ENCODE results near the gene INSIG1.

INSIG1 gene

DNA sequence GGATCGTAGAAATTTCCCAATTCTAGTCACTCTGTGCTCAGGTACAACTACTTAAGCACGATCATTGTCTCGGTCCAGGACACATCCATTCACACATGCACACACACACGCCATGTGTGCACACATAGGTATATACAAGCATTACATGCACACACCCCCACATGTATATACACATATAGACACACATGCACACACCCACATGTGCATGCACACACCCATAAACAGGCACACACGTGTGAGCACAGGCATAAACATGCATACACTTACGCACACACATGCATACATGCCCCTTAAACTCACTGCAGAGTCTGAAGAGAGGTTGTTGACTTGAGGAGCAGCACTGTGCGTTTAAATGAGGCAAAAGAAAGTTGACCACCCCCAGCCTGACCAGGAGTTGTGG is 32.5 kb upstream of the INSIG1 start:
- TF ChIP-seq, protein P1, sequence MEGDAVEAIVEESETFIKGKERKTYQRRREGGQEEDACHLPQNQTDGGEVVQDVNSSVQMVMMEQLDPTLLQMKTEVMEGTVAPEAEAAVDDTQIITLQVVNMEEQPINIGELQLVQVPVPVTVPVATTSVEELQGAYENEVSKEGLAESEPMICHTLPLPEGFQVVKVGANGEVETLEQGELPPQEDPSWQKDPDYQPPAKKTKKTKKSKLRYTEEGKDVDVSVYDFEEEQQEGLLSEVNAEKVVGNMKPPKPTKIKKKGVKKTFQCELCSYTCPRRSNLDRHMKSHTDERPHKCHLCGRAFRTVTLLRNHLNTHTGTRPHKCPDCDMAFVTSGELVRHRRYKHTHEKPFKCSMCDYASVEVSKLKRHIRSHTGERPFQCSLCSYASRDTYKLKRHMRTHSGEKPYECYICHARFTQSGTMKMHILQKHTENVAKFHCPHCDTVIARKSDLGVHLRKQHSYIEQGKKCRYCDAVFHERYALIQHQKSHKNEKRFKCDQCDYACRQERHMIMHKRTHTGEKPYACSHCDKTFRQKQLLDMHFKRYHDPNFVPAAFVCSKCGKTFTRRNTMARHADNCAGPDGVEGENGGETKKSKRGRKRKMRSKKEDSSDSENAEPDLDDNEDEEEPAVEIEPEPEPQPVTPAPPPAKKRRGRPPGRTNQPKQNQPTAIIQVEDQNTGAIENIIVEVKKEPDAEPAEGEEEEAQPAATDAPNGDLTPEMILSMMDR (IDR thresholded peaks at IDR 0.05; ENCODE audit: control insufficient read depth, extremely low read depth, insufficient read depth): no peak
- H3K4me3 ChIP-seq (ENCODE audit: low read depth, low read length): no peak overlapping the region
- DNase-seq (ENCODE audit: low read depth): no peak

DNA sequence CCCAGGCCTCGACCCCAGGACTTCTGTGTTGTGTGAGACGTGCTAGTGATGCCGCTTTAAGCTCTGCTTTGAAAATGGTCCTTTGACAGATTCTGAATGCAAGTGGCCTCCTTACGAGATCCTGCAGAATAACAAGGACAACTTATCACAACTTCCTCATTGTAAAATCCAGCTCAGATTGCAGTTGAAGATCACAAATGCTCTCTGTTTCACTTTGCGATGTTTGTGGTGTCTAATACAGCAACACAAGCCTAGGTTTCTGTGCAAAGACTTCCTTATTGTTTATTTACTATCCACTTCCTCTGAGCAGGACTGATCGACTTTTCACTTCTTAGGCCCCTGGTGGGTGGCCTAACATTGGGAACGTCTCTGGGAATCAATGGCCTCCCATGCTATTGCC is 31.7 kb upstream of the INSIG1 start:
- DNase-seq (ENCODE audit: low read depth): no peak
- TF ChIP-seq, protein P1 (IDR thresholded peaks at IDR 0.05; ENCODE audit: control insufficient read depth, extremely low read depth, insufficient read depth): no peak

DNA sequence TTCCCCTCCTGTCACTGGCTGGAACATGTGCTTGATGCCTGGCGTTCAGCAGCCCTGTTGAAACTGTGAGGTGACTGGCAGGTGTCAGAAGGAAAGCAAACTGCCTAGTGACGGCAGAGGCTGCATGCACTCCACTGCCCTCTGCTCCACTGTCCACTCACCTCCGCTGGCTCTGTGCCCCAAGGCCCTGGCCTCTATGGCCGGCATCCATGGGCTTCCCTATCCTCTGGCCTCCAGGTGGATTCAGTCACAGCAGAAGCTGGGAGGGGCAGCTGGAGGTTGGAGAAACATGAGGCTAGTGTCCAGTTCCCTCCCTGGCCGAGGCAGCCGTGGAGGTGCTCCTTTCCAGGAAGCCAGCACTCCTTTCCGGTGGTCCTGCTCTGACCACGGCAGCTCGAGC is 31.2 kb upstream of the INSIG1 start:
- TF ChIP-seq, protein P1 (IDR thresholded peaks at IDR 0.05; ENCODE audit: control insufficient read depth, extremely low read depth, insufficient read depth): no peak
- H3K4me3 ChIP-seq (ENCODE audit: low read depth, low read length): no peak overlapping the region
- DNase-seq (ENCODE audit: low read depth): no peak

More for the DNA sequence above, 31.7 kb upstream of the INSIG1 start:
- H3K4me3 ChIP-seq (ENCODE audit: low read depth, low read length): no peak overlapping the region

DNA sequence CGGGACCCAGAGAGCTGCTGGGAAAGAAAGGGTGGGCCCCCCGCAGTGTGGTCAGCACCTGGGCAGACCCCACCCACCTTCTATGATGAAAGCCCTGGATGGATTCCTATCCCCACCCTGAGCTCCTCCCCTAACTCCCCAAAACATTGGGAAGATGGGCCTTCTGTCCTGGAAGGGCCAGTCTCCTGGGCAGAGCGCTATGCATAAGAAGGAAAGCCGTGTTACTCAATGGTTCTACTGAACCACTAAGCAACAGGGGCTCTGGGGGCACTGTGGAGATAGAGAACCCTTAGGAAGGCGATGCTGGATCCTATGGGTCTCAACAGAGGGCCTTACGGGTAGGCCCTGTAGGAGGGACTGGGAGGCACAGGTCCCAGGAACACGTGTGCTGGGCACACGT is 30.7 kb upstream of the INSIG1 start:
- no peak overlapping the region for H3K4me3 ChIP-seq (ENCODE audit: low read depth, low read length)
- DNase-seq (ENCODE audit: low read depth): no peak
- TF ChIP-seq, protein P1 (IDR thresholded peaks at IDR 0.05; ENCODE audit: control insufficient read depth, extremely low read depth, insufficient read depth): no peak

DNA sequence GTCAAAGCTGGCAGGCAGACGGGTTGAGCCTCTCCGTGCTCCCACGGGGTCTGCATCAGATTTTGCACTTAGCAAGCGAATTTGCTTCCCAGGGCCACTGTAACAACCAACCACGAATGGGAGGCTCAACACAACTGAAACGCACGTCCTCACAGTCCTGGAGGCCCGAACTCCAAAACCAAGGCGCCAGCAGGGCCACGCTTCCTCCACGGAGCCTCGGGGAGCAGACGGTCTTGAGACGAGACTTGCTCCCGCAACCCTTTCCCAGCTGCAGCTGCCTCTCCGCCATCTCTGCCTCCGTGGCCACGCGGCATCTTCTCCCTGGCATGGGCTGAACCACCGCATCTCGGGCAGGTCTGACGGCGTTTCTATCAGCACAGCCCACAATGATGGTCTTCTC is 30.2 kb upstream of the INSIG1 start:
- DNase-seq (ENCODE audit: low read depth): no peak
- no peak overlapping the region for H3K4me3 ChIP-seq (ENCODE audit: low read depth, low read length)
- TF ChIP-seq, protein P1 (IDR thresholded peaks at IDR 0.05; ENCODE audit: control insufficient read depth, extremely low read depth, insufficient read depth): no peak

DNA sequence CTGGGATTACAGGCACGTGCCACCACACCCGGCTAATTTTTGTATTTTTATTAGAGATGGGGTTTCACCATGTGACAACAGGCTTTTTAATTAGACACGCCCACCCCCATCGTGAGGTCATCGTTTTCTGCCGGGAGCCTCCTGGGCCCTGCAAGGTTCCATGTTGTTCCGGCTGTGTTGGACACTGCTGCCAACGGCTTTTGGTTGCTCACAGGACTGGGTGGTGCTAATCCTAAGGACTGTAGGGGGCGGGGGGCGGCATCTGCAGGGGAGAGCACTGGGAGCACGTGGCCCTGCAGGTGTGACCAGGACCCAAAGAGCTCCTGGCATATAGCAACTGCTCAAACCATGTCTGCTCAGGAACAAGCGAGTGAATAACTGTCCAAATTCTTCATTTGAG is 29.5 kb upstream of the INSIG1 start:
- no peak for DNase-seq (ENCODE audit: low read depth)
- H3K4me3 ChIP-seq (ENCODE audit: low read depth, low read length): no peak overlapping the region
- TF ChIP-seq, protein P1 (IDR thresholded peaks at IDR 0.05; ENCODE audit: control insufficient read depth, extremely low read depth, insufficient read depth): no peak

DNA sequence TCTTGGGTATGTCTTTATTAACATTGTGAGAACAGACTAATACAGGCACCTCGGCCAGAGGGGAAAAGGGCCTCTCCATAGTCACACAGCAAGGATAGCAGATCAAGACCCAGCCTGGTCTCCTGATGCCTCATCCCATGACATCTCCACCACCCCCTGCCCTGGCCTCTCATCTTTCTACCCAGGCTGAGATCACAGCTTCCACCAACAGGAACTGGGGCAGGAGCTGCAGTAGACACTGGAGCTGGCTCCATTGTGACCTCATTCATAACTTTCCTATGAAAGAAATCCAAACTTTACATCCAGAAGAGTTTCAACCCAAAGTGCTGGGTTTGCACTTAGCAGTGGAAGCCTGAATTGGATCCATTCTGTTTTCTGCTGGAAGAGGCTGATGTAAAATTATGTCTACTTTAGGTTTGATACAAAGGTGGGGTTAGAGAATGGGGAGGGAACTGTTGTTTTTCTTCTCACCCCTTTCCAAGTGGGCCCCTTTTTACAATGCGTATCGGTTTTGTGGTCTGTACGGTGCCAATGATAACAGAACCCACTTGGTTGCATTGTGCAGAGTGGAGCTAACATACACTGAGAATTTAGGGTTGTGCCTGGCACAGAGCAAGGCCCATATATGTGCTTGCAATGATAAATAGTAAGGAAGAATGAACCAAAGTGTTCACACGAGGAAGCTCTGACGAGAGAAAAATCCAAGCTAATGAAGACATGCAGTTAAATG is 28.6 kb upstream of the INSIG1 start:
- DNase-seq (ENCODE audit: low read depth): no peak
- TF ChIP-seq, protein P1 (IDR thresholded peaks at IDR 0.05; ENCODE audit: control insufficient read depth, extremely low read depth, insufficient read depth): no peak
- no peak overlapping the region for H3K4me3 ChIP-seq (ENCODE audit: low read depth, low read length)
